Type B pancreatic cell (in vitro differentiated cells): ENCODE measurements around the gene HORMAD1. TPM values are rescaled to one million over a fixed set of nuclear protein-coding genes. Genes with fewer than 3 reads are reported as not detected.

Experiments
- DNase-seq: peaks from one replicate; pipeline ENCODE4 v3.0.0; 2021; ENCODE audit warnings: mixed read lengths; ENCODE audit not compliant: unreplicated experiment; ENCODE audit errors: extremely low spot score
- H3K27ac Mint-ChIP-seq: 2 replicates; pipeline ENCODE4 v1.8.0; 2021; ENCODE audit warnings: mild to moderate bottlenecking, mixed read lengths
- H3K27me3 Mint-ChIP-seq: 2 replicates; pipeline ENCODE4 v1.8.0; 2021; ENCODE audit warnings: mixed read lengths
- H3K36me3 Mint-ChIP-seq: 2 replicates; pipeline ENCODE4 v1.8.0; 2021; ENCODE audit warnings: mixed read lengths
- H3K4me1 Mint-ChIP-seq: one replicate; pipeline ENCODE4 v1.8.0; 2021; ENCODE audit warnings: mixed read lengths; ENCODE audit not compliant: unreplicated experiment
- H3K4me3 Mint-ChIP-seq: 2 replicates; pipeline ENCODE4 v1.8.0; 2021; ENCODE audit warnings: mild to moderate bottlenecking, mixed read lengths
- H3K9me3 Mint-ChIP-seq: 2 replicates; pipeline ENCODE4 v1.8.0; 2021; ENCODE audit warnings: mixed read lengths
- CTCF ChIP-seq: fragments of 200-600 bp; sonication (generic); conservative IDR thresholded peaks from 2 replicates; pipeline ENCODE4 v1.5.0; 2021; ENCODE audit warnings: antibody characterized with exemption, mild to moderate bottlenecking
- total RNA-seq: library from RNA; stranded (reverse); gene quantifications from 2 replicates; pipeline ENCODE4 v1.2.1, GENCODE V29; 2021; ENCODE audit warnings: low replicate concordance

Gene HORMAD1
- total RNA-seq, 1 donor from 2014 or later: not detected

DNA sequence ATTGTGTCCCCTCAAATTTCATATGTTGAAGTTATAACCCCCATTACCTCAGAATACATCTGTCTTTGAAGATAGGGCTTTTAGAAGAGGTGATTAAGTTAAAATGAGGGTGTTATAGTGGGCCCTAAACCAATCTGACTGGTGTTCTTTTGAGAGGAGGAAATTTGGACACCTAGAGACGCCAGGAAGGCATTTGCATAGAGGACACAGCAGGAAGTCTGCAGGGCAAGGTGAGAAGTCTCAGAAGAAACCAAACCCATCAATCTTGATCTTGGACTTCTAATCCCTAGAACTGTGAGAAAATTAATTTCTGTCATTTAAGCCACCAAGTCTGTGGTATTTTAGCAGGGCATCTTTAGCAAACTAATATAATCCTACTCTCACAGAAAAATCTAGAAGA lies 36.8 kb downstream of the HORMAD1 start:
- Mint-ChIP-seq H3K36me3 (peaks cover 13% of the 10 kb centered on the region), H3K9me3 (no peaks in the 10 kb centered on the region), H3K27ac (no peak overlapping the region), H3K4me1 (peaks cover 3% of the 10 kb centered on the region), H3K4me3 (no peak overlapping the region), H3K27me3 (no peaks in the 10 kb centered on the region)
- no peak for TF ChIP-seq CTCF
- no peak for DNase-seq

GRCh38 chr1:150678988-150679387 lies 41.7 kb downstream of the HORMAD1 start:
- no peak for TF ChIP-seq CTCF
- peaks cover 20% of the 10 kb centered on the region for H3K36me3 Mint-ChIP-seq
- DNase-seq: no peak
- no peak overlapping the region for H3K4me3 Mint-ChIP-seq
- H3K27me3 Mint-ChIP-seq: no peaks in the 10 kb centered on the region
- H3K9me3 Mint-ChIP-seq: no peaks in the 10 kb centered on the region
- no peak overlapping the region for H3K27ac Mint-ChIP-seq
- H3K4me1 Mint-ChIP-seq: peaks cover 4% of the 10 kb centered on the region

GRCh38 chr1:150674881-150675280 lies 45.8 kb downstream of the HORMAD1 start:
- Mint-ChIP-seq H3K27ac (no peak overlapping the region), H3K27me3 (no peaks in the 10 kb centered on the region), H3K4me3 (no peak overlapping the region), H3K36me3 (peaks cover 16% of the 10 kb centered on the region), H3K4me1 (peaks cover 4% of the 10 kb centered on the region), H3K9me3 (no peaks in the 10 kb centered on the region)
- TF ChIP-seq CTCF: no peak
- no peak for DNase-seq

- Mint-ChIP-seq H3K4me1 (peaks cover 5% of the 10 kb centered on the region), H3K4me3 (no peak overlapping the region), H3K27me3 (no peaks in the 10 kb centered on the region), H3K36me3 (peaks cover 36% of the 10 kb centered on the region), H3K9me3 (no peaks in the 10 kb centered on the region), H3K27ac (no peak overlapping the region)
- no peak for TF ChIP-seq CTCF
- no peak for DNase-seq
These were observed 57.4 kb downstream of the HORMAD1 start for GRCh38 chr1:150663321-150663720.

- Mint-ChIP-seq H3K9me3 (no peaks in the 10 kb centered on the region), H3K36me3 (peaks cover 34% of the 10 kb centered on the region), H3K27ac (no peak overlapping the region), H3K4me1 (peaks cover 2% of the 10 kb centered on the region), H3K27me3 (no peaks in the 10 kb centered on the region), H3K4me3 (no peak overlapping the region)
- no peak for TF ChIP-seq CTCF
- no peak for DNase-seq
These were observed 57.9 kb downstream of the HORMAD1 start for GRCh38 chr1:150662811-150663210.

DNA sequence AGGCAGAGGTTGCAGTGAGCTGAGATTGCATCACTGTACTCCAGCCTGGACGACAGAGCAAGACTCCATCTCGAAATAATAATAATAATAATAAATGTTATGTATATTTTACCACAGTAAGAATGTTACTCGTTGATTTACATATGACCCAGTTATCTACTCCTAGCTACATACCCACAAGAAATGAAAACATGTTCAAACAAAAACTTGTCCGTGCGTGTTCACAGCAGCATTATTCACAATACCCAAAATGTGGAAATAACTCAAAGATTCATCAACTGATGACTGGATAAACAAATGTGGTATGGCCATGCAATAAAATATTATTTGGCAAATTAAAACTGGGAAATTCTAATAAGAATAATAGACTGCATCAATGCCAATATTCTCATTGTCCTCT lies 59.5 kb downstream of the HORMAD1 start:
- no peak overlapping the region for H3K4me3 Mint-ChIP-seq

More for the DNA sequence above, 59.5 kb downstream of the HORMAD1 start:
- Mint-ChIP-seq H3K27me3 (no peaks in the 10 kb centered on the region), H3K9me3 (no peaks in the 10 kb centered on the region), H3K4me1 (no peaks in the 10 kb centered on the region), H3K36me3 (peaks cover 29% of the 10 kb centered on the region), H3K27ac (no peak overlapping the region)
- DNase-seq: no peak
- TF ChIP-seq CTCF: no peak
